ENCODE data around the gene PCDHGB5. TPM values are rescaled to one million over a fixed set of nuclear protein-coding genes. Genes with fewer than 3 reads are reported as not detected.

The PCDHGB5 gene
- total RNA-seq, 1 experiment from 2014 or later = 0.52 TPM

DNA sequence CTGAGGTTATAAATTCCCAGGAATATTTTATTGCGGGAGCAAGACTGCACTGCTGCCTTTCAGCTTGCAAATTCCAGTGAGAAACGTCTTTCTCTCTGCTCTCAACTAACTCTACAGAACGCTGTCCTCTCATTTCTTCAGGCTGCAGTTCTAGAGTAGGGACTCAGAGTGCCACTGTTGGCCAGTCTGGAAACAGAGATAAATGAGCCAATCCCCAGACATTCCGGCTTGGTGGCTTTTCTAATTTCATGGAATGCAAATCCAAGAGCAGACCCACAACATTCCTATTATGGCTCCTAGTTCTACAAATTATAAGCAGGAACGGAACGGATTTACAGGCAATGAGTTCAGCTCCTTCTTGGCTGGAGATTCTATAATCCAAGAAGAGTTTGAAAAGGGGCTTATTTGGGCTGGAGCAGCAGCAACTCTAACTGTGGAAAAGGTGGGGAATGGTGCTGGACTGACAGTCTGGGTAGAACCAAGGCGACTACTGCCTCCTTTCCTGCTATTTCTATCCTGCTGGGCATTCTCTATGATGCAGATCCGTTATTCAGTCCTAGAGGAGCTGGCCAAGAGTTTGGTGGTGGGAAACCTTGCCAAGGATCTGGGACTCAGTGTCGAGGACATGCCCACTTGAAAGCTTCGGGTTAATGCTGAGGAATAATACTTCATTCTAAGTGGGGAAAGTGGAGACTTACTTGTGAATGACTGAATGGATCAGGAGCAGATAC lies 41.8 kb downstream of the PCDHGB5 start:
- no peak for DNase-seq (ENCODE audit: low read depth)

GRCh38 chr5:141440341-141440740 lies 42.6 kb downstream of the PCDHGB5 start:
- no peak for DNase-seq (ENCODE audit: low read depth)

- no peak for DNase-seq (ENCODE audit: low read depth)
Observed at GRCh38 chr5:141441571-141442170, 43.9 kb downstream of the PCDHGB5 start.

Other genes starting within 250 kb of the PCDHGB5 start
- 0.34 and 0.38 TPM in 2 replicates for gene PCDHB6, start 247.9 kb upstream of the PCDHGB5 start, total RNA-seq (2014; rRNA removed)
- 2.0 and 3.4 TPM in 2 replicates for gene PCDHB7, start 225.3 kb upstream of the PCDHGB5 start, total RNA-seq (2014; rRNA removed)
- gene PCDHB8, start 220.2 kb upstream of the PCDHGB5 start, total RNA-seq (2014; rRNA removed) = 9.6 and 12.3 TPM in 2 replicates
- gene PCDHB16, start 215.6 kb upstream of the PCDHGB5 start, total RNA-seq (2014; rRNA removed) = 10.4 and 12.2 TPM in 2 replicates
- 2.8 and 3.1 TPM in 2 replicates for gene PCDHB9, start 210.8 kb upstream of the PCDHGB5 start, total RNA-seq (2014; rRNA removed)
- gene PCDHB10, start 205.6 kb upstream of the PCDHGB5 start, total RNA-seq (2014; rRNA removed) = 2.4 and 2.8 TPM in 2 replicates
- 0.77 and 1.5 TPM in 2 replicates for gene PCDHB11, start 198.3 kb upstream of the PCDHGB5 start, total RNA-seq (2014; rRNA removed)
- gene PCDHB12, start 189.2 kb upstream of the PCDHGB5 start, total RNA-seq (2014; rRNA removed) = 3.1 and 3.6 TPM in 2 replicates
- 3.5 and 5.1 TPM in 2 replicates for gene PCDHB13, start 184.0 kb upstream of the PCDHGB5 start, total RNA-seq (2014; rRNA removed)
- gene PCDHB14, start 174.6 kb upstream of the PCDHGB5 start, total RNA-seq (2014; rRNA removed) = 4.3 and 4.9 TPM in 2 replicates
- 3.8 TPM in 2 replicates for gene PCDHB15, start 152.6 kb upstream of the PCDHGB5 start, total RNA-seq (2014; rRNA removed)
- 0.17 TPM in 1 of 2 replicates, not detected in the other for gene SLC25A2, start 93.9 kb upstream of the PCDHGB5 start, total RNA-seq (2014; rRNA removed)
- gene TAF7, start 77.2 kb upstream of the PCDHGB5 start, total RNA-seq (2014; rRNA removed) = 65.1 and 67.6 TPM in 2 replicates
- 5.3 and 7.1 TPM in 2 replicates for gene PCDHGA1, start 67.4 kb upstream of the PCDHGB5 start, total RNA-seq (2014; rRNA removed)
- gene PCDHGA2, start 59.2 kb upstream of the PCDHGB5 start, total RNA-seq (2014; rRNA removed) = 0.90 and 1.1 TPM in 2 replicates
- gene PCDHGA3, start 54.1 kb upstream of the PCDHGB5 start, total RNA-seq (2014; rRNA removed) = 0.57 TPM in 1 of 2 replicates, not detected in the other
- gene PCDHGB1, start 47.8 kb upstream of the PCDHGB5 start, total RNA-seq (2014; rRNA removed) = 6.8 and 8.1 TPM in 2 replicates
- 3.9 and 4.4 TPM in 2 replicates for gene PCDHGA4, start 42.9 kb upstream of the PCDHGB5 start, total RNA-seq (2014; rRNA removed)
- 9.0 and 12.5 TPM in 2 replicates for gene PCDHGB2, start 38.0 kb upstream of the PCDHGB5 start, total RNA-seq (2014; rRNA removed)
- gene PCDHGA5, start 33.8 kb upstream of the PCDHGB5 start, total RNA-seq (2014; rRNA removed) = 0.98 and 1.5 TPM in 2 replicates
- gene PCDHGB3, start 27.7 kb upstream of the PCDHGB5 start, total RNA-seq (2014; rRNA removed) = 1.4 and 1.6 TPM in 2 replicates
- 0.77 and 0.98 TPM in 2 replicates for gene PCDHGA6, start 24.1 kb upstream of the PCDHGB5 start, total RNA-seq (2014; rRNA removed)
- gene PCDHGA7, start 15.2 kb upstream of the PCDHGB5 start, total RNA-seq (2014; rRNA removed) = 0.57 and 0.77 TPM in 2 replicates
- 0.69 and 0.71 TPM in 2 replicates for gene PCDHGB4, start 10.2 kb upstream of the PCDHGB5 start, total RNA-seq (2014; rRNA removed)
- gene PCDHGA8, start 5.3 kb upstream of the PCDHGB5 start, total RNA-seq (2014; rRNA removed) = 0.26 and 0.75 TPM in 2 replicates
- 0.64 and 0.75 TPM in 2 replicates for gene PCDHGA9, start 4.8 kb downstream of the PCDHGB5 start, total RNA-seq (2014; rRNA removed)
- gene PCDHGB6, start 10.1 kb downstream of the PCDHGB5 start, total RNA-seq (2014; rRNA removed) = 0.32 and 0.40 TPM in 2 replicates
- gene PCDHGA10, start 15.0 kb downstream of the PCDHGB5 start, total RNA-seq (2014; rRNA removed) = 17.4 and 21.4 TPM in 2 replicates
- gene PCDHGB7, start 19.7 kb downstream of the PCDHGB5 start, total RNA-seq (2014; rRNA removed) = 0.52 and 0.83 TPM in 2 replicates
- 0.64 and 0.75 TPM in 2 replicates for gene PCDHGA11, start 23.1 kb downstream of the PCDHGB5 start, total RNA-seq (2014; rRNA removed)
- gene PCDHGA12, start 32.6 kb downstream of the PCDHGB5 start, total RNA-seq (2014; rRNA removed) = 6.1 and 6.9 TPM in 2 replicates
- gene PCDHGC3, start 78.0 kb downstream of the PCDHGB5 start, total RNA-seq (2014; rRNA removed) = 96.0 and 98.3 TPM in 2 replicates
- gene PCDHGC4, start 87.1 kb downstream of the PCDHGB5 start, total RNA-seq (2014; rRNA removed) = 0.69 and 0.83 TPM in 2 replicates
- 1.7 and 2.0 TPM in 2 replicates for gene PCDHGC5, start 91.1 kb downstream of the PCDHGB5 start, total RNA-seq (2014; rRNA removed)
- gene DIAPH1, start 221.1 kb downstream of the PCDHGB5 start, total RNA-seq (2014; rRNA removed) = 28.2 and 38.9 TPM in 2 replicates
- gene HDAC3, start 238.9 kb downstream of the PCDHGB5 start, total RNA-seq (2014; rRNA removed) = 58.8 and 65.2 TPM in 2 replicates
- gene RELL2, start 239.1 kb downstream of the PCDHGB5 start, total RNA-seq (2014; rRNA removed) = 5.2 and 7.0 TPM in 2 replicates